EH (cell line): ENCODE data around the gene RPS6KA4.

Source experiments
- DNase-seq: peaks from one replicate; pipeline ENCODE4 v3.0.0-alpha.2; 2015; ENCODE audit warnings: low read depth

RPS6KA4 gene

DNA sequence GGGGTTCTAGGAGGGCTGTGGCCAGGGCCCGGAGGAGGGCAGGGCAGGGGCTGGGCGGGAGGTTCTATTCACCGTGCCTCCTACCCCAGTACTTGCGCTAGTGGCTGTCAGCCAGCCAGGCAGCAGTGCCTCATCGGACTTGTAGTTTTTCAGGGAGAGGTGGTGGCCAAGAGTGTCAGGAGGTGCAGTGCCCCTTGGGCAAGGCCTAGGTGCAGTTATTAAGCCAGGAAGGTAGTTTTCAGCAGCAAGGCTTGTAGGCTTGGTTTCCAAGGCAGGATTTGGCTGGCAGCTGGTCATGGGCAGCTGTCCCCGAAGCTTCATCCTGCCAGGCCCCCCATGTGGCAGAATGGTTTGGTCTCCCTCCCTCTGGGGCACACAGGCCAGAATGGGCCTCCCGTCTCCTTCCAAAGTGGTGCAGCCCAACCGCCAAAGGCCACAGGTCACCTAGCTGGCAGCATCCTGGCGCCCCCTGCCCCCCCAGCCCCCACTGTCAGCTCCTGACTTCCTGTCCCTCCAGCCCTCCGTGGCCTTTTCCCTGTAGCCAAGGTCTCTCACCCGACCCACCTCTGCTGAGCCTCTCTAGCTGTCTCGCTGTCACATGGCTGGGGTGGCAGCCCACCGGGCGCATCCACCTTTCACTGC is 10.5 kb upstream of the RPS6KA4 start:
- no peak for DNase-seq

- DNase-seq: no peak
Measured at GRCh38 chr11:64349025-64349387, 10.0 kb upstream of the RPS6KA4 start.

DNA sequence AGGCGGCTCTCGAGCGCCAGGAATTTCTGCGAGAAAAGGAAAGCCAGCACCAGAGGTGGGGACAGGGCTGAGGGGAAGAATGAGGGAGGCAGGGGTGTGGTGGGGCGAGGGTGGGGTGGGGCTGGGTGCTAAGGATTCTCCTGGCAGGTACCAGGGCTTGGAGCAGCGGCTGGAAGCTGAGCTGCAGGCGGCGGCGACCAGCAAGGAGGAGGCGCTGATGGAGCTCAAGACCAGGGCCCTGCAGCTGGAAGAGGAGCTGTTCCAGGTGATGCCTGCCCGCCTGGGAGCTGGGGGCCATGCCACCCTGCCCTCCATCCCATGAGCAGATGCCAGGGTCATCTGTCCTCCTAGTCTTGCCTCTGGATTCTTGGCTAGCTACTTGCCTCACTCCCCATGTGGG is 9.6 kb upstream of the RPS6KA4 start:
- DNase-seq: no peak

- no peak for DNase-seq
Measured at GRCh38 chr11:64351136-64351631, 7.8 kb upstream of the RPS6KA4 start.

DNA sequence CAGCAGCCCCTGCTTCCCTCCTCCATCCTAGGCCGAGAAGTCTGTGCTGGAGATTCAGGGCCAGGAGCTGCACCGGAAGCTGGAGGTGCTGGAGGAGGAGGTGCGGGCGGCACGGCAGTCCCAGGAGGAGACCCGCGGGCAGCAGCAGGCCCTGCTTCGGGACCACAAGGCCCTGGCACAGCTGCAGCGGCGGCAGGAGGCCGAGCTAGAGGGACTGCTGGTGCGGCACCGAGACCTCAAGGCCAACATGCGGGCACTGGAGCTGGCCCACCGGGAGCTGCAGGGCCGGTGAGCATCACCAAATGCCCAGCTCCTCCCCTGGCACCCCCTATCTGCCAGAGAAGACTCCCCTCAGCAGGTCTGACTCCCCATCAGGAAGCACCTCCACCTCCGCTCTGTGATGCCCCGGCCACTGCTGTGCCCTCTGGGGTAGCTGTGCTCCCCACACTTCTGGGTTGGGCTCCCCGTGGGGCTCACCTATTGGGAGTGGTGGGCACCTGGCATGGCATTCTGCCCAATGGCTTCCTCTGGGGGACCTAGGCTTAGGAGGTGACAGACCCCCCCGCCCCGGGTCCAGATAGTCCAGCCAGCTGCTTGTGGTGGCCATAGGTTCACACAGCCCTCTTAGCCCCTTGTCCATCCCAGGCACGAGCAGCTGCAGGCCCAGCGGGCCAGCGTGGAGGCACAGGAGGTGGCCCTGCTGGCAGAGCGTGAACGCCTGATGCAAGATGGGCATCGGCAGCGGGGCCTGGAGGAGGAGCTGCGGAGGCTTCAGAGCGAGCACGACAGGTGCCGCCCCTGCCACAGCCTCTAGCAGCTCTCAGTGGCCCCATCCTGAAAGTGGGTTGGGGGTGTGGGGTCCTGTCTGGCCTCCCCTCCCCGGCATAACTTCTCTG is 6.6 kb upstream of the RPS6KA4 start:
- no peak for DNase-seq

- DNase-seq: no peak
Measured at GRCh38 chr11:64352995-64353714, 5.8 kb upstream of the RPS6KA4 start.

- DNase-seq: no peak
Measured at GRCh38 chr11:64353715-64354506, 5.1 kb upstream of the RPS6KA4 start.

GRCh38 chr11:64355078-64355940 is 3.7 kb upstream of the RPS6KA4 start:
- DNase-seq: peak; percentile 83

DNA sequence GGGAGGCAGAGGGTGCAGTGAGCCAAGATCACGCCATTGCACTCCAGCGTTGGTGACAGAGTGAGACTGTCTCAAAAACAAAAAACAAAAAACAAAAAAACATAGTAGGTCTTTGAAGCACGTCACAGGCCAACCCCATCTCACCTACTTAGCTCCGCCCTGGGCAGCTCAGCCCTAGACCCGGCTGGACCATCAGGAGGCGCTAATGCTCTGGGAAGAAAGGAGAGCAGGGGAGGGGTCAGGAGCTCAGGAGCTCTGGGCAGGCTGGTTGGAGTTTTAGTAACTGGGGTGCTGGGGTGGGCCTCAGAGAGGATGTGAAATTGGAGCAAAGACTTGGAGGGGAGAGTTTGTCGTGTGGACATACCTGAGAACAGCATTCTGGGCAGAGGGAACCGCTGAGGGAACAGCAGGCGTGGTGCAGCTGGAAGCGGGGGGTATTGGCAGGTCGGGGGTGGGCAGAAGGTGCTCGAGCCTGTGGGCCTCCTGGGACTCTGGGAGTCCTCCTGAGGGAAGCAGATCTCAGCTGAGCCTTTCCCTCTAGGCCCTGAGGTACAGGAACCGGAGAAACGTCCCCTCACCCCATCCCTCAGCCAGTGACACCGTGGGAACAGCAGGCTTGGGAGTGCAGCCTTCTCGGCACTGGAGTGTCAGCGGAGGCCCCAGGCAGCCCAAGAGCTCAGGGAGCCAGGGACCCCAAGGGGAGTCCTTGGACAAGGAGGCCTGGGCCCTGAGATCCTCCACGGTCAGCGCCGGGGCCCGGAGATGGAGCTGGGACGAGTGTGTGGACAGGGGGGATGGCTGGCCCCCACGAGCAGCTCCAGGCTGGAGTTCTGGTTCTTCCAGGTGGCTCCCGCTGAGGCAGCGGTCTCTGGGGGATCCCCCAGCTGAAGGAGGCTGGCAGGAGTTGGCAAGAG is 2.2 kb upstream of the RPS6KA4 start:
- peak; percentile 35 for DNase-seq

- DNase-seq: no peak
Measured at GRCh38 chr11:64357446-64357845, 1.5 kb upstream of the RPS6KA4 start.

GRCh38 chr11:64357904-64358535 is 942 bp upstream of the RPS6KA4 start:
- peak; percentile 32 for DNase-seq

- DNase-seq: no peak
Measured at GRCh38 chr11:64358536-64358906, 441 bp upstream of the RPS6KA4 start.

DNA sequence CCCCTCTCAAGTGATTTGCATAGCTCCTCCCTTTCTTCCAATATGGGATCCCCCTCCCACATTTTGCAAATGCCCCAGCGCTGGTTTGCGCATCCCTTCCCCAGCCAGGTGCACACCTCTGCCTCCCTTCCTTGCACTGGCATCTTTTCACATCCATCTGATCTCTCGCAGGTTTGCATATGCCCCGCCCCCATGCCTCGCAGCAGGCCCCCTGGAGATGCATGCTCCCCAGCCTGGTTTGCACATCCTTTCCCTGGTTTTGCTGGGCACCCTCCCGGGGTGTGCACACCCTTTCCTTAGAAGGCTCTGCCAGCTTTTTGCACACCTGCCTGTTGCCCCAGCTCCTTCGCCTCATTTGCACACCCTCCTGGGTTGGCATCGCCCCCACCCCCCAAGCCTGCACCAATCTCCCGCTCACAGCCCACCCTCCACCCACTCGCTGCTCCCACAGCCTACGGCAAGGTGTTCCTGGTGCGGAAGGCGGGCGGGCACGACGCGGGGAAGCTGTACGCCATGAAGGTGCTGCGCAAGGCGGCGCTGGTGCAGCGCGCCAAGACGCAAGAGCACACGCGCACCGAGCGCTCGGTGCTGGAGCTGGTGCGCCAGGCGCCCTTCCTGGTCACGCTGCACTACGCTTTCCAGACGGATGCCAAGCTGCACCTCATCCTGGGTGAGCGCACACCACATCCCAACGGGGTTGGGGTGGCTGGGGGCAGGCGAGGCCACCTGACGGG is 917 bp downstream of the RPS6KA4 start:
- DNase-seq: no peak

- DNase-seq: no peak
Measured at GRCh38 chr11:64360448-64360921, 1.5 kb downstream of the RPS6KA4 start.

DNA sequence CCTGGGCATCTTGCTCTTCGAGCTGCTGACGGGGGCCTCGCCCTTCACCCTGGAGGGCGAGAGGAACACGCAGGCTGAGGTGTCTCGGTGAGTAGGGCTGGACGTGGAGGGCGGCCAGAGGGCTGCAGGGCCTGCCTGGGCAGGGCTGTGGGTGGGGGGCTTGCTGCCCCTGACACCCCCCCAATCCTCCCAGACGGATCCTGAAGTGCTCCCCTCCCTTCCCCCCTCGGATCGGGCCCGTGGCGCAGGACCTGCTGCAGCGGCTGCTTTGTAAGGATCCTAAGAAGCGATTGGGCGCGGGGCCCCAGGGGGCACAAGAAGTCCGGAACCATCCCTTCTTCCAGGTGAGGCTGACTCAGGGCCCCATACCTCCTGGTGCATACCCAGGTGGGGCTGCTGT is 2.7 kb downstream of the RPS6KA4 start:
- no peak for DNase-seq

GRCh38 chr11:64362339-64362738 is 3.4 kb downstream of the RPS6KA4 start:
- DNase-seq: no peak

- DNase-seq: no peak
Measured at GRCh38 chr11:64364435-64364834, 5.5 kb downstream of the RPS6KA4 start.

GRCh38 chr11:64364911-64365310 is 5.9 kb downstream of the RPS6KA4 start:
- DNase-seq: no peak

DNA sequence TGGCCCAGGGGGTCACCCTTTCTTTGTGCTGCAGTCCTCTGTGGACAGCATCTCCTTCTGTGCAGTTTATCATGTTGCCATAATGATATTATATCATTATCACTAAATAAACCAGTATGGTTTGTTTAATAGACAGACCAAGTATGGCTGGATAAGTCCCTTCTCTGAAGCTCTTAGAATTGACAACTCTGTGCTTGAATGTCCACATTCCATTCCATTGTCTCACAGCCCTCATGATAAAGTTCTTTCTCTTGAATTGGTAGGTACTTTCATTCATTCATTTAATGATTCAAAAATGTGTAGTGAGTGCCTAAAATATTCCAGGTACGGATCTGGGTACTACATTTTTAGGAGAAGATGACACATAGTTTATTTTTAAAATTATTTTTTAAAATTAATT is 7.8 kb downstream of the RPS6KA4 start:
- peak; percentile 36 for DNase-seq
